Erythroblast (primary cell): ENCODE measurements around the gene DPF3.

Experiments used
- GATA1 ChIP-seq: IDR thresholded peaks from 2 replicates; pipeline ENCODE4 v1.6.1; 2011; ENCODE audit warnings: low read depth, mild to moderate bottlenecking, control low read depth, low read length, moderate library complexity
- POLR2A ChIP-seq: IDR thresholded peaks from 2 replicates; pipeline ENCODE4 v1.6.1; 2011; ENCODE audit warnings: mild to moderate bottlenecking, low read length

GRCh38 chr14:72716476-72716875 lies 177.4 kb downstream of the DPF3 start:
- TF ChIP-seq POLR2A (no peak), GATA1 (no peak)
